IPS DF 19.7 (cell line): ENCODE measurements around the gene FTO.
"Not testable (repeated sequence)": the region's sequence is repeated elsewhere in the genome, so short reads cannot be mapped to it uniquely, and the experiment has no call there.

Experiments
- DNase-seq: peaks from one replicate; pipeline ENCODE4 v3.0.0-alpha.2; 2013; ENCODE audit warnings: low read depth, low spot score

The FTO gene

DNA sequence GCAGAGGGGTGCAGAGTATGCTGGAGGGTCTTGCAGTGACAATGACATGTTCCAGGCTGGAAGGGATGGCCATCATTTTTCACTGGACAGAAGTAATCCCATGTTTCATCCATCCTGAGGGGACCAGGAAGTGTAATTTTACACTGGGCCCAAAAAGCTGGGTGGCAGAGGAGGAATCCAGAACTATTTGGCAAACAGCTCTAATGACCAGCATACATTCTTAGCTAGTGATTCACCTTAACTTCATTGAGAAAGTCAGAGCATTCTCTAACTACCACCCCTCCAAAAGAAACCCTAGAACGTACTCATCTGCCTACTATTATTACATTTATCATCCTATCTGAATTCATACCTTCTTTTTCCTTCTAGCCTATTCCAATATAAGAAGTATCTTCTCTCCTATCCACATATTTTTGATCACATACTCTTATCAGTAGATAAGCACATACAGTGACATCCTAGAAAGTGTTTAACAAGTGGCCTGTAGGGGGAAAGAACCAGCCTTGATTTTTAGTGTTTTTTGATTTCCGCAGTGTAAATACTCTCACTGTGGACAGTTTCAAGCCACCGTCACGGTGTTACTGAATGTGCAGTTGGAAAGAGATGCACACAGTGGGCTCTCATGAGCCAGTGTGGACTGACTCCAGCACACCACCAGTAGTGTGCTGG is 118.1 kb downstream of the FTO start:
- DNase-seq, result no peak

DNA sequence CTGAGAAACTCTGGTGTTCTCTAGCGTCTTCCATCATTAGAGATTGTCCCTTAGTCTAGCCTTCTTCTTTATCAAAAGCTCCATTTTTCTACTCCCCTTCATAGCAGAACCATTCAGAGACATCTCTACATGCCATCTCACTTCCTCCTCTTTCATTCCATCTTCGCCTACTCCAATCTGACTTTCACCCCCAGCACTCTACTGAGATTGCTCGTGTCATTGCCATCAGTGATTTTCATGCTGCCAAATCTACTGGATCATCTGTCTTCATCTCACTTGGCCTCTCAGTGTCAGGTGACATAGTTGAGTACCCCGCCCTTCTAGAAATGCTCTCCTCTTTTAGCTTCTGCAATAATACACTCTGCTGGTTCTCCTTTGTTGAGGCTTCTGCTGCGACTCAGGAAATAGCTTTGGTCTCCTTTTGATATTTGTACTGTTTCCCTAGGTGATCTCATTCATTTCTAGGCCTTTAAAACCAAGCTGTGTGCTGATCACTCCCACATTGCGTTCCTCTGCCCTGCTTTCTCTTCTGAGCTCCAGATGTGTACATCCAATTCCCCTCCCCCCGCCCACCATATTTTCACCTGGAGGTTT is 119.1 kb downstream of the FTO start:
- no peak for DNase-seq

DNA sequence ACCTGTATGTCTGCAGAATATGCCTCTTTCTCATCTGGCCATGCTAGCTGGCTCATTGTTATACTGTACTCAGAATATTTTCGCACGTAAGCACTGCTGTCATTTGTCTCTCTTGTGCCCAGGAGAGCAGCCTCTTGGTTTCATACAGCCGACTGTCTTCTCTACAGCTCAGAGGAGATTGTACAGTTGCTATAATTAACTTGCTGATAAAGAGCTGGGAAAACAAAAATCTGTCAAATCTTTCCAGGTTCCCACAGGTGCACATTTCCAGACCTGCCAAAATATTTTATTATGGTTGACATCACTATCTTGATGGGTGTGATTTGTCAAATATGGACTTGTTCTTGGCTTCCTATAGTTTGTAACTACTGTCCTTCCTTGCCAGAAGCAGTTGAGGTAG is 122.7 kb downstream of the FTO start:
- DNase-seq, result no peak

DNA sequence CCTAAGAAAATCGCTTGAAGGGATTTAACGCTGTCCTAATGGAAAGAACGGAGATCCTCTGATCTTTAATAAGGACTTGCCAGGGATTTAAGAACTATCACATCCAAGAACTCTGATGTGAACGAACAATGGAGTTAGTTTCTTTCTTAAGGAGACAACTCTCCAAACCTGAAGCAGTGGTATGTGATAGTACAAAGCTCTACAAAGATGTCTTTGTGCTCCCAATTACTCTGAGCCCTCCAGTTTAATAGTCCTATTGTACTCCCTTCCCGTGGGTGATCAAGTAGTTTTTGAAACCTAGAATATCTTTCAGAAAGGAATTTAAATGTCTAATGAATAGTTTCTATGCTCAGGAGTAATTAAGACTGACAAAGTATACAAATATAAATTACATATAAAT is 123.8 kb downstream of the FTO start:
- peak; percentile 7 for DNase-seq

DNA sequence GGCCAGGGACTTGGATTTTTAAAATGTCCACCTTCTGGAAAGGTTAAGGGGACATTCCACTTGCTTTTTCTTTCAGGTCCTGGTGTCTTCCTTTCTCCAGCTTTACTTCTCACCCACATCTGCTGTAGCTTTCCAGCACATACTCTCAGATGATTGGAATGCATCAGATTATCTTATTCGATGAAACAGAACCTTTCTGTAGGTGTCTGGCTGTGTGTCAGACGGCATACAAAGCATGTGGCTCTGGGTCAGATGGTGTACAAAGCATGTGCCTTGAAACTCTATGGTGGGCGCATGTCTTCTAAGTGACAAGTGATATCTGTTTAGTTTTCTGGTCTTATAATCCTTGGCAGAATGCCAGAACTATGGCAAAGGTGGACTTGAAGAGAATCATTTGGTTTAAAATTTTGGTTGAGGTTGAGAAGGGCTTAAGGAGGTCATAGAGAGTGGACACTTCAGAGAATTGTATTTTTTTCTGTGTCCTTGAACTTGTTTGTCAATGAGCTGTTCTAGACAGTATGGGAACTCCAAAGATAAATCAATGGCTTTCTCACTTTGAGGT is 125.3 kb downstream of the FTO start:
- no peak for DNase-seq

DNA sequence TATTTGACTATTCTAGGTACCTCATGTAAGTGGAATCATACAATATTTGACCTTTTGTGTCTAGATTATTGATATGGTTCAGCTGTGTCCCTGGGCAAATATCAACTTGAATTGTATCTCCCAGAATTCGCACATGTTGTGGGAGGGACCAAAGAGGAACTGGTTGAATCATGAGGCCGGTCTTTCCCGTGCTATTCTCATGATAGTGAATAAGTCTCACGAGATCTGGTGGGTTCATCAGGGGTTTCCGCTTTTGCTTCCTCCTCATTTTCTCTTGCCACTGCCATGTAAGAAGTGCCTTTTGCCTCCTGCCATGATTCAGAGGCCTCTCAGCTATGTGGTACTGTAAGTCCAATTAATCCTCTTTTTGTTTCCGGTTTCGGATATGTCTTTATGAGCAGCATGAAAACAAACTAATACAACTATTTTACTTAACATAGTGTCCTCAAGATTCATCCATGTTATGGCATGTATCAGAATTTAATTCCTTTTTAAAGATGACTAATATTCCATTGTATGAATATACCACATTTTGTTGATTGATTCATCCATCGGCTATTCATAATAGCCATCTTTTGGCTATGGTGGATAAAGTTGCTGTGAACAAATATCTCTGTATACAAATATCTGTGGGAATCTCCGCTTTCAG is 129.1 kb downstream of the FTO start:
- no peak for DNase-seq

DNA sequence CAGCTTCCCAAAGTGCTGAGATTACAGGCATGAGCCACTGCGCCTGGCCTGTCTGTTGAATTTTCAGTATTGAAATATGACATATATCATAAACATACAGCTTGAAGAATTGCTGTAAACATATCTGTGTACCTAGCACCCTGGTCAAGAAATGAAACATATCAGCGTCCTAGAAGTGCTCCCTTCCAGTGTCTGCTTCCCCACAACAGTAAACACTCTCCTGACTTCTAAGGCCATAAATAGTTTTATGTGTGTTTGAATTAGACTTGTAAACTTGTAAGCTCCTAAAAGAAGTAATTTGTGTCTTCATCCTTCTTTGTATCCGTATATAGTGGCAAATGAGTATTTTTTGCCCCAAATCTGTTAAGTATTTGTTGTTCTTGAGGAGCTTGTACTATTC is 132.2 kb downstream of the FTO start:
- no peak for DNase-seq

DNA sequence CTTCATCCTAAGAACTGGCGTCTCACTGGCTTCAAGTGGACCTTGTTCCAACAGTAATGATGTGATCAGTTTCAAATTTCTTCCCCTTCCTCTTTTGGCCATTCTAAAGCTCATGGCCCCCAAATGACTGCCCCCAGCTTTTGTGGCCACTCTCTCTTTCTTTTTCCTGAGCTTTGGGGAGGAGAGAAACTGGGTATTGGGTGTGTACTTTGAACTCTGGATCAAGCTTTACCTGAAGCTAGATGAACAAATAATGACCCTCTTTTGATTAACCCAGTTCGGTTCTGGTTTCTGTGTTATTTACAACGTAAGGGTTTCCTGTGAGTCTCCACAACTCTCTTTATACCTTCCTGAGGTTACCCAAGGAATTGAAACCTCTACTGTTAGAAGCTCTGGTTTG is 132.7 kb downstream of the FTO start:
- DNase-seq, result no peak

DNA sequence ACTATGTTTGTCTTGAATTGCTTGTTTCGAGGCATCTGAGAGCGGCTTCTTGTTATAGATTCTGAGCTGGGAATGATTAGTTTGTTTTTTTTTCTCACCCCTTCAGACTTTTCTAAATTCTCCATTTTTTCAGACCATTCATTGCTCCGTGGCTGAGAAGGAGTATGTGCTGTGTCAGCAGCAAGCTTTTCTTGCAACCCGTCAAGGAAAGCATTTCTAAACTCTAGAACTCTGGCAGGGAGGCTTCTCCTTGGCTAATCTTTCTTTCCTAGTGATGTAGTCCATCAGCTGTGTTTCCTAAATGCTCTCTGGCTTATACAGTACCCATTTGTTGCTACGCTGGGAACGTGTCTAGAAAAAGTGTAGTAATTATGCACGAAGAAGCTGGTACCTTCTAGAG is 133.5 kb downstream of the FTO start:
- DNase-seq, result no peak

DNA sequence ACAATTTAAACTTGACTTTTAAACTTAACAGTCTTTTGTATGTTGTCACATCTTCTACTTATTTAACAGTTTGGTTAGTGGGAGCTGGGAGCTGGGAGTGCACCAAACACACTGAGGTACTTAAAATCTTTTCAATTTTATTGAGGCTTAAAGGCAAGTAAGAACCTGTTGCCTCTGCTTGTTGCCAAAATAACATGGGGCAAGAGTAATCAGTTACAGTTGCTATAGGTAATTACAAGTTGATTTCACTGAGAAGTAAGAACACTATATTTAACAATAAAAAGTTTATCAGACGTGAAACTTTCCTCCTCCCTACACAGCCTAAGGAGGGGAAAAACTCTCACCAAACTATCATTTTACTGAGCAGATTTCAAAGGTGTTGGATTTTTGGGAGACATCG is 135.2 kb downstream of the FTO start:
- DNase-seq, result no peak

DNA sequence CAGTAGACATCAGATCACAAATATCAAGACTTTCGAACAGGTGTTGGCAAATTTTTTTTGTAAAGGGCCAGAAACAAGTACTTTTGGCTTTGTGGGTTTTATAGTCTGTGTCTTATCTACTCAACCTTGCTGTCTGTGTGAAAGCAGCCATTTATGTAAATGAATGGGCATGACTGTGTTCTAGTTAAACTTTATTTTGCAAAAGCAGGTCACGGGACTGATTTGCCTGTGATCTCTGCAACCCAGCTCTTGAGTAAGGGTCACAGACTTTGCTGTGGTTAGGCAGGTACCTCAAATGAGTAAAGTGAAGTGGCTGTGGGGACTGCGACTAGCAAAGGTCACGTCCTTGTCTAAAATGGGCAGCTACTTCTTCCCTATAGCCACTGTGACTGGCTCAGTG is 136.5 kb downstream of the FTO start:
- DNase-seq, result no peak

DNA sequence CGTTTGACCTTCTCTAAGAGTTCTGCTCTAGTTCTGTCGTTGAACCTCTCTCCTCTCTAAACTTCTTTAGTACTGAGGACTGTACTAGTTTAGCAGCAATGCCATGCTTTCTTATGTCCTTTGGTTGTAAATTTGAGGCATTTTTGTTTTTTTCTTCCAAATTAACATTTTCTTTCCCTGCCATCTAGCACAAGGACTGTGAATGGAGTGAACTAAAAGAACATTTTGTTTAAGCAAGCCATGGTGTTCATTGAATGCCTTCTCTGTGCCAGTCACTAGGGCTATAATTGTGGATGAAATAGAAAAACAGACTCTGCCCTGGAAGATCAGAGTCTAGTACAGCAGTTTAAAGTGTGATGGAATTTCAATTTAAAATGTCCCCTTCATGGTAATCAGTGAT is 137.9 kb downstream of the FTO start:
- DNase-seq, result no peak

DNA sequence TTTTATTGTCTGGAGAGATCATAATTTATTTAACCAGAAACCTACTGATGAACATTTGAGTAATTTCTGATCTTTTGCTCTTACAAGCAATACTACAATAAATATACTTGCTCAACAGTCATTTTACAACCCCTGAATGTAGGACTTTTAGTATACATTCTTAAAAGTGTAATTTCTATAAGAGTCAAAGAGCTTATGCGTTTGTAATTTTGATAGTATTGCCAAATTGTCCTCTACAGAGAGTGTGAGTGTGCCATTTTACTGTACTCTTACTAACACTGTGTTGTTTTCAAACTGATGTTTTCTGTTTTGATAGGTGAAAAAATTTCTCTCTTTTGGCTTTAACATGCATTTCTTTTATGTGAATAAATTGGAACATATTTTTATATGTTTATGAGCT is 139.1 kb downstream of the FTO start:
- DNase-seq, result no peak

DNA sequence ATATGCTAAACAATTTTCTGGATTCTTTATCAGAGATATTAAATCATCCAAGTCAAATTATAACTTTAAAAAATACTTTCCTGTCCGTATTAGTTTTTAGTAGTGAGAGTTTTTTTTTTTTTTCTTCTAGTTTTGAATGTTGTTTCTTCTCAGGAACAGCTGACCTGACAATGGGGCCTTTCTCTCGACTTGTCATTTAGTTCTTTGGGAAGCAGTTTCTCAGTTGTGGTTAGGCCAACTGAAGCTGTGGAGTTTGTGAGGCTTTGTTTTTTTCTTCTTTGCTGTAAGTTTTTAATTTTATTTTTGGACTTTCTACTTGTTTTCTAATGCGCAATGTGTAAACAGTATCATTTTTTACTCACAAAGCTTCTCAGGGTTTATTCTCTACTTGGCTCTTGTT is 140.8 kb downstream of the FTO start:
- no peak for DNase-seq

DNA sequence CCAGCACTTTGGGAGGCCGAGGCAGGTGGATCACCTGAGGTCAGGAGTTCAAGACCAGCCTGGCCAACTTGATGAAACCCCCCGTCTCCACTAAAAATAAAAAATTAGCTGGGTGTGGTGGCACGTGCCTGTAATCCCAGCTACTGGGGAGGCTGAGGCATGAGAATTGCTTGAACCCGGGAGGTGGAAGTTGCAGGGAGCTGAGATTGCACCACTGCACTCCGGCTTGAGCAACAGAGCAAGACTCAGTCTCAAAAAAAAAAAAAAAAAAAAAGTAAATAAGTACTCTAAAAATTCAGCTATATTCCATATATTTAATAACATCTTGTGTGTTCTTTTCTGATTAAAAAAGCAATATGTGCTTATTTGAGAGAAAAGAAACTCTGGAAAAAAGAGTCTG is 142.6 kb downstream of the FTO start:
- DNase-seq, result not testable (repeated sequence)

DNA sequence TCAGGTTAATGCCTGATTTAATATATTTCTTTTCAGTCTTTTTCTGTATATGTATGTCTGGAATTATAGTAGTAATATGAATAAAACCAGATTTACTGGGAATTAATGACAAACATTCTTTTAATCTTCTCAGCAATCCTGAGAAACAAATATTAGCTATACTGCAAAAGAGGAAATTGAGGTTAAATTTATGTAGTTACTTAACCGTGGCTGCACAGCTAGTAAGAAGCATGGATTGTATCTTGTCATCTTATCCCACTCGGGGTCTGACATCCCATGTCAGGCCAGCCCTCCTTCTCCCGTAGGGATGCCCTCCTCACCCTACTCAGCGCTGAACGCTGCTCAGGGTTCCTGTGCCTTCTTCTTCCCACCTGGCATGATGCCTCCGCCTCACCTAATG is 143.0 kb downstream of the FTO start:
- DNase-seq, result no peak

DNA sequence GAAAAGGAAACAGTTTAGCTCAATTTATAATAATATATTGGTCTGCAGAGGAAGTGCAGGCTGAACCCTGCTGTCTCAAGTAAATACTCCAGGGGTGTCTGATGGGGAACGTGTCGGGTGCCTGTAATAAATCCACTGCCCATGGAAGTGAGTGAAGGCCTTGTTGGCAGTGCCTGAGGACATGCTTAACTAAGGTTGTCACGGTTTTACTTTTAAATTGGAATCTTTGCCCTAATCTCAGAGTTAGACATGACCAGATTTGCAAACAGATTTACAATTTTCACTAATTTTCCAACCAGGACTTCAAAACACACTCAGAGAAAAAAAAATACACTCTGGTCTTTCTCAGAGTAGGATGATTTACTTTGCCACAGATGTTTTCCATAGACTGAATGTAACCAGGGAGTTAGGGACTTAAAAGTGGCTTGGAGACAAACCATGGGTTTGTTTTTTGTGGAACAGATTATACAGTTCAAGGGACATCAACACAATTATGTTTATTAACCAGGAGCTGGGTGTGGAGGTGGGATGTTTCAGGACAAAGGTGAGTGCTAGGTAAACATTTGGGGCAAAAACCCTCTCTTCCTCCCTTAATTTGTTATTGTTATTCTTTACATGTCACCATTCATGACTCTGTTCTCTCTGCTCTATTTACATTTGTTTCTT is 144.5 kb downstream of the FTO start:
- DNase-seq, result no peak

DNA sequence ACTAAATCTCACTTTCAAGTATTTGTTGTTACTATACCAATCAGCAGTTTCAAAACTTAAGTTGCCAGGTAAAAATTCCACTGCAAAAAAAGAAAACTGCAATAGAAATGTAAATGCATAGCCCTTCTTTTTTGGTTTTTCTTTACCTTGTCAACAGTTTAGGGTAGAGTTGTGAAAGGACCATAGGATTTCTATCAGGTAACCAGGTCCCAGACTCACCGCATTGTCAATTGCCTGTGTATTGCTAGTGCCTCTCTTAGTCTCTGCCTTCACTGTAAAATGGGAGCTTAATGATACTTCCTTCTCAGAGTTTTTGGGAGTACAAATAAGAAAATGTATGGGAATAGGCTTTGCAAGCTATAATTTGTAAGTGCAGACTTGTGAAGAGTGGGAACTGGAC is 145.0 kb downstream of the FTO start:
- no peak for DNase-seq

DNA sequence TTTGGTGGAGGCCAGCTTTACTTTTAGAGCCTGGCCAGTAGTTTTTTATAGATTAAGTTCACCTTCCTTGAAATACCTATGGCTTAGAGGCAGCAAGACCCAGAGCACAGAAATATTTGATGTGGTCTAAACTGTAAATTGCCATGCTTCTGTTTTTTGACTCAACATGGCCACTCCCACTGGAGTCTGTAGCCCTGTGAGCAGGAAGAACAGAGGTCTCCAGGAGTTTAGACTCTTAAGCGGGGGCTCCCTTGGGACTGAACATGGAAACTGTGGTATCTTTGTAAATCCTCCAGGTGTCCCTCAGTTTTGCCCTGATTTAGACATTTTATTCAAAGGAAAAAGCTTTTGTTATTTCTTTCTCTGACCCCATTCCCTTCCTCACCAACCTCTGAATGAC is 145.6 kb downstream of the FTO start:
- DNase-seq, result no peak

DNA sequence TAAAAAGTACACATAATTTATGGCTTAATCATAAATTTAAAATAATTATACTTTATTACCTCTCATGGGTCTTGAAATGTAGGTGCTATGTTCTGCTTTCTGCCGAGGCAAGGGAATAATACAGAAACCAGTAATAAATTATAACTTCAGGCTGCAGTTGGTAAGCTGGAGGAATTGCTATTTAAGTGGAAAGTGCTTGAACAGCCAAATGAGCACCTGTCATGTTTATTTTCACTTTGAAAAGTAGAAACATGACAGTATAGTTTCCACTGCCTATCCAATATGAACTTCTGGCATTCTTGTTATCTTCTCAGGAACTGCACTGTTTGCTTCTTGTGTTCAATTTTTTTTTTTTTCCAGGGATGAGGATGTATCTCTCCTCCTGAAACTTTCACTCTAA is 146.0 kb downstream of the FTO start:
- no peak for DNase-seq

DNA sequence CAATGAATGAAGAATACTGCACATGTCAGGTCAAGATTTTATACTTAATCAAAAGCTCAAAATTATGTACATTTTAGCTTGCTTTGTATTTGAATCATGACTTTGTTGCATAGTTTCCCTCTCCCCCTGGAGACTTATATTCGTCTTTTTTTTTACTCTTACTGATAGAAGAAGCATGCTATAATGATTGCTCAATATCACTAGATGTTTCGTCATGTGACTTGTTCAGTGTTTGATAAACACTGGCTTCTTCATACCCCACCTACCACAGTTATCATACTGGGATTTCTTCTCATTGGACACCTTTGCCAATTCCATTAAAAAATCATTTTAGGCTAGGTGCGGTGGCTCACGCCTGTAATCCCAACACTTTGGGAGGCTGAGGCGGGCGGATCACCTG is 148.7 kb downstream of the FTO start:
- no peak for DNase-seq

DNA sequence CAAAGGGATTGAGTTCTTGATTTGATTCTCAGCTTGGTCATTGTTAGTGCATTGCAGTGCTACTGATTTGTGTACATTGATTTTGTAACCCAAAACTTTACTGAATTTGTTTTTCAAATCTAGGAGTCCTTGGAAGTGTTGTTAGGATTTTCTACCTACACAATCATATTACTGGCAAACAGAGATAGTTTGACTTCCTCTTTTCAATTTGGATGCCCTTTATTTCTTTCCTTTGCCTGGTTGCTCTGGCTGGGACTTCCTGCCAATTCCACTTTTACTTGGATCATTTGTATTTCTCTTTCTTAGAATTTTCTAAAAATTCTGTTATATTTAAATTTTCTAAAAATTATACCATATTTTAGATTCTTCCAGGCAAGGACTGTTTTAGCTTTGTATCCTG is 151.1 kb downstream of the FTO start:
- DNase-seq, result no peak

DNA sequence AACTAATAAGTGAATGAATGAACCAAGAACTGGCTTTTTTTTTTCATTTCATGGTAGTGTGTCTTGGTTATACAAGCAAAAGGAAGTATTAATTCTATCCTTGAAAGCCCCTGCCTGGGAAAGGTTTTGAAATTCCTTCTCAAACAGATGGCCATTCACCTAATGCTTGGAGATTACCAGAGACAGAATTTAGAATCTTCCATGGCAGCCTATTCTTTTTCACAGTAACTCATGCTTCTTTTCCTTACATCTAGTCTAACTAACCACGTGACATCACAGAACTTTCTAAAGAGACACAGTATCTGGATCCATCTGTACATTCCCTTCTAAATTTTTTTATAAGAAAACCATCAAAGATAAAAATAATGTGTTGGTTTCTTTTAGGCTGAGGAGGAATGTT is 151.6 kb downstream of the FTO start:
- DNase-seq, result no peak
